Activated CD4-positive, alpha-beta T cell treated with anti-CD3 and anti-CD28 coated beads for 4 hours (primary cell): ENCODE data around the gene NAA38.

Experiments used
- DNase-seq, 2 donors: peaks; one replicate each; pipeline ENCODE4 v3.0.0-alpha.2; 2020

Gene NAA38, protein sequence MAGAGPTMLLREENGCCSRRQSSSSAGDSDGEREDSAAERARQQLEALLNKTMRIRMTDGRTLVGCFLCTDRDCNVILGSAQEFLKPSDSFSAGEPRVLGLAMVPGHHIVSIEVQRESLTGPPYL

DNA sequence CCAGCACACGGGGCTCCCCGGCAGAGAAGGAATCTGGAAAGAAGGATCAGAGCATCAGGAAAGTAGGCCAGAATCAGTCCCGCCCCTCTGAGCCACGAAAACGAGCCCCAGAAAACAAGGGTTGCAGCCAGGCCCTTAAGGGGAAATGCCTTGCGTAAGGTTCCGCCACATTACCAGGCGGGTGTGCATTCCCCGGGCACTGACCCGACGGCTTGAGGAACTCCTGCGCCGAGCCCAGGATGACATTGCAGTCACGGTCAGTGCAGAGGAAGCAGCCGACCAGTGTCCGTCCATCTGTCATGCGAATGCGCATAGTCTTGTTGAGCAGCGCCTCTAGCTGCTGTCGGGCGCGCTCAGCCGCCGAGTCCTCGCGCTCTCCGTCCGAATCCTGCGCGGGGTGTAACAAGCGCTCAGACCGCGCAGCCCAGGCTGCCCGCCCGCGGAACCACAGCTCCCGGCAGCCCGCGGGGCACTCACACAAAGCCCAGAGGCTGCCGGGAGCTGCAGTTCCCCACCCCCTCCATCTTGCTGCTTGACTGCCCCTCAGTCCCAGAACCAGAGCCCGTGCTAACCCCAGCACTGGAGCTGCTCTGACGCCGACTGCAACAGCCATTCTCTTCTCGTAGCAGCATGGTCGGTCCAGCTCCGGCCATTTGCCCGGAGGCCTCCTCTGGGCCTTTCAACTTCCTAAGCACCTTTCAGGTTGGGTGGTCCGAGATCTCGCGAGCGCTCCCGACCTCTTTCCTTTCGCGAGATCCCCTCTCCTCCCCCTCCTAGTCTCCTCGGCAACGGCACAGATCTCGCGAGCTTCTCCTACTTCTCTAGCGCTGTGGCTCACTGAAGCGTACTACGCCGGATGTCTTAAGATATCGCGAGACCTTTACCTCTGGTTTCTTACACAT is at the start of gene NAA38:
TSS of gene NAA38 (minus strand) at position 749 of the 902 bp plus-strand sequence. CDS start at position 653, 96 bp downstream.
- DNase-seq, result peak; percentile 93 to 94

DNA sequence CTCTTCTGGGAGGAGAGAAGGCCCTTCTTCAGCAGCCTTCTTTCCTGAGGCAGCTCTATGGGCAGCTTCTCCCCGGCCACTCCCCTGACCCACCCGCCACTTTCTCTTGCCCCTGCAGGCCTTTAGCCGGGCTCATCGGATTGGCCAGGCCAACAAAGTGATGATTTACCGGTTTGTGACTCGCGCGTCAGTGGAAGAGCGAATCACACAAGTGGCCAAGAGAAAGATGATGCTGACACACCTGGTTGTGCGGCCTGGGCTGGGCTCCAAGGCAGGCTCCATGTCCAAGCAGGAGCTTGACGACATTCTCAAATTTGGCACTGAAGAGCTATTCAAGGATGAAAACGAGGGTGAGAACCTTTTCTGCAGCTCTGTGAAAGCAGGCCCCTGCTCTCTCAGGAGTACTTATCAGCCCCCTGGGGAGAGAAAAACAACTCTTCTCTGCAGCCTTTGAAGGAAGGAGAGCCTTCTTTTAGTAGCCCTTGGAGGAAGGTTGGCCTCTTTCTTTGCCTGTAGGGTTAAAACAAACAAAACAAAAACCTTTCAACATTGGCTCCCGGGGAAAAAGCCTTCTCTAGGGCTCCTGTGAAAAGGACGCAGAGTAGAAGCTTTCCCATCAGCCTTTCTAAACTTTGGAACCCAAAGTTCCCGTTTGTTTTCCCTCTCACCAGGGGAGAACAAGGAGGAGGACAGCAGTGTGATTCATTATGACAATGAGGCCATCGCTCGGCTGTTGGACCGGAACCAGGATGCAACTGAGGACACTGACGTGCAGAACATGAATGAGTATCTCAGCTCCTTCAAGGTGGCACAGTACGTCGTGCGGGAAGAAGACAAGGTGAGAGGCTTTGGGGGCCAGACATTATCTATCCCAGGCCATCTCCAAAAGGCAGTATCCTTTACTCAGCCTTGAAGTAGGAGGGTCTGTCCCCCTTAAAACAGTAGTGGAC is 46.1 kb upstream of the NAA38 start:
- DNase-seq, result no peak

DNA sequence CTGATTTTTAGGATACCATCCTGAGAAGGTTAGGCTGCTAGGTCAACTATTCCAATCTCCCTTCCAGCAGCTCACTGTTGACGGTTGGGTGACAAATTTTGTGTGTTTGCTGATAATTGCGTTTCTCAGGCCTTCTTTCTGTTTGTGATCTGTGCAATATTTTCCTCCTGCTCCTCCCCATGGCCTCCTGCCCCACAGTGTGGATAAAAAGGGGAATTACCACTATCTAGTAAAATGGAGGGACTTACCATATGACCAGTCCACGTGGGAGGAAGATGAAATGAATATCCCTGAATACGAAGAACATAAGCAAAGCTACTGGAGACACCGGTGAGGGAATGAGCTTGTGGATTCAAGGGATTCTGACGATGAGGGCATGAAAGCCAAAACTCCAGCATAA is 40.4 kb upstream of the NAA38 start:
- DNase-seq, result no peak

DNA sequence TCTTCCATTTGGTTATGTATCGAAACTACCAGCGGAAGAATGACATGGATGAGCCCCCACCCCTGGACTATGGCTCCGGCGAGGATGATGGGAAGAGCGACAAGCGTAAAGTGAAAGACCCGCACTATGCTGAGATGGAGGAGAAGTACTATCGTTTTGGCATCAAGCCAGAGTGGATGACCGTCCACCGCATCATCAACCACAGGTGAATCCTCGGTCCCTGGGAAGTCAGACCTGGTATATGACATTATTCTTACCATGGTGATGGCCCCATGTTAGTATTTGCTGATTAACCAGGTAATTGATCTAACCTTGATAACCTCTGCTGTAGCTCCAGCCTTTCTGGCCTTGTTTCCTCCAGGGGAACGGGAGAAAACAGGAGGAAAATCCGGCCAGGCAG is 39.7 kb upstream of the NAA38 start:
- DNase-seq, result no peak

DNA sequence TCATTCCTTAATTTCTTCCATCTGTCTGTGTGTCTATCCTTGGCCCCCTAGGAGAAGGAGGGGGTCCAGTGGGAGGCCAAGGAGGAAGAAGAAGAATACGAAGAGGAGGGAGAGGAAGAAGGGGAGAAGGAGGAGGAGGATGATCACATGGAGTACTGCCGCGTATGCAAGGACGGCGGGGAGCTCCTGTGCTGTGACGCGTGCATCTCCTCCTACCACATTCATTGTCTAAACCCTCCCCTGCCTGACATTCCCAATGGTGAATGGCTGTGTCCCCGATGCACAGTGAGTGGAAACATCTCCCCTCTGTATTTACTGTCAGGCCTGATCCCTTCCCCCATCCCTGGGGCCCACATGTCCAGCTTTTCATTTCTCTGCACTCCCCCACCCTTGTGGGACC is 37.5 kb upstream of the NAA38 start:
- no peak for DNase-seq

DNA sequence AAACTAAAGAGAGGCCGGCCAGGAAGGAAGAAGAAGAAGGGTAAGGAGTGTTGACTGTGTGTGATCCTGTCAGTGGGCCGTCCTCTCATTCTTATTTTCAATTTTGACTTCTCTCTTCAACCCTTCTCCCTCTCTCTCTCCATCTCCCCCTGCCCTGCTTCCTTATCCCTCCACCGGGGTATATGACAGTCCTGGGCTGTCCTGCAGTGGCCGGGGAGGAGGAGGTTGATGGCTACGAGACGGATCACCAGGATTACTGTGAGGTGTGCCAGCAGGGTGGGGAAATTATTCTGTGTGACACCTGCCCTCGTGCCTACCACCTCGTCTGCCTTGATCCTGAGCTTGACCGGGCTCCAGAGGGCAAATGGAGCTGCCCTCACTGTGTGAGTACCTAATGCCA is 36.9 kb upstream of the NAA38 start:
- DNase-seq, result no peak

DNA sequence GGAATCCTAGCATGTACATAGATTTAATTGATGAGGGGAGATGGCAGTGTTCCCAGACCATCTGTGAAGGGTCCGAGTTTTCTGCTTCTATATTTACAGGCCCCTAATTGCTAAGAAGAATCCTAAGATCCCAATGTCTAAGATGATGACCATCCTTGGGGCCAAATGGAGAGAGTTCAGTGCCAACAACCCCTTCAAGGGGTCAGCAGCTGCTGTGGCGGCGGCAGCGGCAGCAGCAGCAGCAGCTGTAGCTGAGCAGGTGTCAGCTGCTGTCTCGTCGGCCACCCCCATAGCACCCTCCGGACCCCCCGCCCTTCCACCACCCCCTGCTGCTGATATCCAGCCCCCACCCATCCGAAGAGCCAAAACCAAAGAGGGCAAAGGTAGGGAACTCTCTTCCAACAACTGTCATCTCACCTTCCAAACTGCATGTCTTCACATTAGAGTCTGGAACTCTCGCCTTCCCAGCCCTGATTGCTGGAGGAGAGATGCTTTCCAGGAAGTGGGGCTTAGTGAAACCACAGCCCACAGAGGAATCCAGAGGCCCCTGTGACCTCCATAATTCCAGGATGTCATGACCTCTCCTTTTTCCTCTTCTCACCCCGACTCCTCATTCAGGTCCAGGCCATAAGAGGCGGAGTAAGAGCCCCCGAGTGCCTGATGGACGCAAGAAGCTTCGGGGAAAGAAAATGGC is 36.0 kb upstream of the NAA38 start:
- DNase-seq, result no peak

DNA sequence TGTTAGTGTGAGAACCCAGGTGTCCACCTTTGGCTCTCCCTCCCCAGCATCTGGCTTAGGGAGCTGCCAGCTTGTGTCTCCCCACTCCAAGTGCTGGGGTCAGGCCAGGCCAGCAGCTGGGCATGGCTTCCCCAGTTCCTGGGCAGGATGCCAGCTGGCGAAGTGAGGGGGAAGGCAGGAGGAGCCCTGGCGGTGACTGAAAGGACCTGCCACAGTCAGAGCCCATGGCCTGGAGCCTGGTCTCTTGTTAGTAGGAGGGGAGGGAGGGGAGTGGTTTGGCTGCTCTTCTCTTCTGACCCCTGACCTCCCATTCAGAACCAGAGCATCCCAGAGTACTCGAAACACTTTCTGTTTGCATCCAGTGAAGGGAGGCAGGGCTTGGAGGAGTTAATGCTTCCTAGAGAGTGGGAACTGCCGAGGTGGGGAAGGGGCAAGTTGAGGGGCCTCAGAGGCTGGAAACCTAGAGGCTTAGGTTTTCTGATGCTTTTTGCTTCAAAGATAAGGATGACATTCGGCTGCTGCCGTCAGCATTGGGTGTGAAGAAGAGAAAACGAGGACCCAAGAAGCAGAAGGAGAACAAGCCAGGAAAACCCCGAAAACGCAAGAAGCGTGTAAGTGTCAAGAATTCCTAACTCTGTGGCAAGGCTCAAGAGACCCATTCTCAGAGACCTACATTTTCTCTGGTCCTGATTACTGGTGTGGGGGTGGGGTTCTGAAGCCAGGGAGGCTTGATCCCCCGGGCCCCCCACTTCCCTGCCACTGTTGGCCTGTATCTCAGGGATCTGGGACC is 32.0 kb upstream of the NAA38 start:
- DNase-seq, result peak; percentile 24 to 41

DNA sequence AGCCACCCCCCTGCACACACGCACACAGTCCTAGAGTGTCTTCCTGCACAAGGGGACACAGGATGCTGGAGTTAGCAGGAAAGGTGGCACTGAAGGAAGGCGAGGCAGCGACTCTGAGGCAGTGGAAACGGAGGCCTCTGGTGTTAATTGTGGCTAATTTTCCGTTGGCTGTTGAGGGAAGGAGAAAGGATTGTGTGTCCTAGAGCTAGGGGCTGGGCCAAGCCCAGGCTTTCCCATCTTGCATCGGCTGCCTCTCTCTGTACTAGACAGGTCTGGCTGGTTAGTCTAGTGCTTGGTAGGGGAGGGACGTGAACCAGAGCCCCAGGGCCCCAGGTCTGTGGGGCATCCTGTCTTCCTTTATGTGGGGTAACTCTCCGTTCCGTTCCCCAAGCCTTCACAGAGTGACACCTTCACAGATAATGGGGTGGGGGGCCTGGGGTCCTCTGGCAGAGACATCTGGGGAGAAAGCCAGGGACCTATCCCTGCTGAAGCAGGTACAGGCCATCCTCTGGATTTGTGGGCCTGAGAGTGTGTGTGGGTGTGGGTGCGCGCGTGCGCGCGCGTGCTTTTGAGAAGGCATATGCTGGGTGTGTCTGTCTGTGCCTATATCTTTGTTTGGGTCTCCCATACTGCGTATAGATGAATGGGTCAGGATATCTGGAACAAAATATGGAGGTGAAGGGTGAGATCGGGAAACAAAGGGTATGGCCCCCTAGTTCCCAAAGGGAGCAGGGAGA is 31.0 kb upstream of the NAA38 start, which contains the start of gene CHD3:
TSS of gene CHD3 (plus strand) at position 606 of the 737 bp plus-strand sequence. CDS start 212 bp downstream, outside the sequence.
- peak; percentile 55 to 56 for DNase-seq

DNA sequence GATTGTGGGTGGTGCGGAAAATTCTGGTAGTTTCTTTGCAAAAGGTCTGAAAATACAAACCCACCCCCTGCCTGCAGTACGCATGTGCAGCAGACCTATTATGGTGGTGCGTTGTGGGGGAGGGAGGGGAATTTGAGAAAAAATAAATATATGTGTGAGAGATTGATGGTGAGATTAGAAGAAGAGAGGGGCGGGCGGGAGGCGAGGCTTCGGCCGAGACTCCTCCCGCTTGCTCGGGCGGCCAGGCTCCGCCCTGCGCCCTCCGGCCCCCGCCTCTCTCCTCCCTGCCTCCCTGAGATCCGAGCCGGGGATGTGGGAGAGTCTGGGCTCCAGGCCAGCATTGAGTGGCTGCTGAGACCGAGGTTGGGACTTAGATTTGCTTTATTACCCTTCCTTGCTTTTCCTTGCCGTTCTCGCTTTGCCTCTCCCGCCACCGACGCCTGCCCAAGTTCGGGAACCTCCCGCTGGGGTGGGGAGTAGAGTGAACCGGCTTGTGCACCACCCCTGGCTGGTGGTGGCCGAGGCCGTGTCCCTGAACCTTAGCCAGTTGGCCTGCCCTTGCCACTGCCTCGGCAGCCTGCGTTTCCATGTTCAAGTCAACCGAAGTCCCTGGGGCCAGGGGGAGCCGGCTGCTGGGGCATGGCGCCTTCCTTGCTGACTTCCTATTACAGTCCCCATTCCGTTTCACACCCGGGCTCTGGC is 30.3 kb upstream of the NAA38 start:
- peak; percentile 92 for DNase-seq

DNA sequence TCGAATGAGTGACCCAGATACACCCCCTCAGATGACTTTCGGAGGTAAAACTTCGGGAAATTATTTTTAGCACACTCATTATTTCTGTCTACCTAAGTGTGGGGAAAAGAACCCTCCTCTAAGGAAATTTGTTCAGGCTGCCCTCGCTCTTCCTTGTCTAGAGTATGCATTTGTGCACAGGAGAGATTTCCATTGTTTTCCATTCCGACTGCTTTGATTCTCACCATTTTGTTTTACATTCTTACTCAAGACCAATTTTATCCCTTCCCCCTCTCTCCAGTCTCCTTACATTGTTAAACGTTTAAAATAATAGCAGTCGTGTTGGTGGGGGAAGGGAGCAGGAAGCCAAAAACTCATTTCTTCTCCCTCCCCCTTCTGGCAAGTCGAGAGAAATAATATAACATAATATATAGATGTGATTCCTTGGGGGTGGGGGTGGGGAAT is 29.7 kb upstream of the NAA38 start:
- DNase-seq, result no peak

DNA sequence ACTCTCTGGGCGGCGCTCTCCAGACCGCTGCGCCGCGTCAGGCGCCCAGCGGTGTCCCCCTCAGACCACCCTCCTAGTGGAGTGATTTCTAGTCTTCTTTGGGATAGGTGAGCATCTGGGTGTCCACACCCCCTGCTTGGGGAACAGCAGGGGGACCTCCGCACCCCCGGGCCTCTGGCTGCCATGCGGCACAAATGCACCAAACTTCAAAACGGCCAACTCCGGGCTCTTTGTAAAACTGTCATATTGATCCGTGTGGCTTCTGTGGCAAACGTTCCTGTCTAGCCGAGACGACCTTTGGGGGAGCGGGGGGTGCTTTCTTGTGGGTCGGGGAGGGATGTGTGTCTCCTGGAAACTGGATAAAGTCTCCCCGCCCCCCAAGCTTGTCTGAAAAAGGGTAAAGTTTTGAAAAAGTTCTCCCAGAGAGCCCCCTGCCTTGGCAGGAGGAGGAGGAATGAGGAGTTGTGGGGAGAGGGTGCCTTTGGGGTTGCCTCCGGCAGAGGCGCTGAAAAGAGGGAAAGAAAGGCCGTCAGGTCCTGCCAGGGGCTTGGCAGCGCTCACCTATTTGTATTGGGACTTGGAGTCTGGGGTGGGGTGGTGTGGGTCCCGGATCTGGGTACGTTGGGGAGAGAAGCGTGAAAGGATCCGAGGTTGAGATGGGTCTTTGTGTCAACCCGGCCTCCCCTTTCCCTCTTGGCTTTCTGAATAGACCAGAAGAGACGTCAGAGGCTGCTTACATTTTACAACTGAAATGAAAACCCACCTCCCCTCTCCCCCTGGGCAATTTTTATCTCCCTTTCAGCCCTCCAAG is 29.1 kb upstream of the NAA38 start:
- DNase-seq, result peak; percentile 55 to 59

DNA sequence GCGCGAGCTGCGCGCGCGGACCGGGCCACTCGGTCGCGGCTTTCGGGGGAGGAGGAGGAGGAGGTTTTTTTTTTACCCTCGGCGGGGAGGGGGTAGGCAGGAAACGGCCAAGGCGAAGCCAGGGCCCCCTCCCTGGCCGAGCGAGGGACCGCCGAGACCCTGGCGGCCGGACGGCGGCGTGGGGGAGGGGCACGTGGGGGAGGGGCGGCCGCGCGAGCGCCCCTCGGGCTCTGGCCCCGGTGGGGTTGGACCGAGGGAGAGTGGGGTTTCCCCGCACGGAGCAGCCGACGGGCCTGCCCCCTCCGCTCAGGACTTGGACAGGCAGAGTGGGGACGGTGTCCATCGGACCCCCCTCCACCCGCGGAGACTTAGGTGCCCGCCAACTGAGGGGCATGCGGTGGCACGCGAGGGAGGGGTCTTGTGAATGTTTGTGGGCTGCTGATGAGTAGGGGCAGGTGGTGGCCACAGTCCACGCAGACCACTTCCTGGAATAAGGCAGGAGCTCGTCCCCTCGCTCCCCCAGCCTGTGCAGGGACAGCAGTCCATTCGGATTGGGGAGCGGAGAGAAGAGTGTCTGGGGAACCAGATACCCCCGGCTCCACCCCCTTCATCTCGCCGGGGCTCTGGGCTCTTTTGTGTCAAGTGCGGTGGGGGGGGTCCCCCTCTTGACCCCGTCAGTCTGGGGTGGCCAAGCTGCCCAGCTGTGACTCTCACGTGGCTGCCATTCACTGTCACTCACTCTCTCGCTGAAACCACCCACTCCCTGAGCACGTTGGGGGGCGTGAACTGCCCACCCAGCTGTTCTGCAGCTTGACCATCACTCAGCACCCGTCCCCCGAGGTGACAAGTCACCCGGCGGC is 28.2 kb upstream of the NAA38 start:
- DNase-seq, result peak; percentile 37 to 43

DNA sequence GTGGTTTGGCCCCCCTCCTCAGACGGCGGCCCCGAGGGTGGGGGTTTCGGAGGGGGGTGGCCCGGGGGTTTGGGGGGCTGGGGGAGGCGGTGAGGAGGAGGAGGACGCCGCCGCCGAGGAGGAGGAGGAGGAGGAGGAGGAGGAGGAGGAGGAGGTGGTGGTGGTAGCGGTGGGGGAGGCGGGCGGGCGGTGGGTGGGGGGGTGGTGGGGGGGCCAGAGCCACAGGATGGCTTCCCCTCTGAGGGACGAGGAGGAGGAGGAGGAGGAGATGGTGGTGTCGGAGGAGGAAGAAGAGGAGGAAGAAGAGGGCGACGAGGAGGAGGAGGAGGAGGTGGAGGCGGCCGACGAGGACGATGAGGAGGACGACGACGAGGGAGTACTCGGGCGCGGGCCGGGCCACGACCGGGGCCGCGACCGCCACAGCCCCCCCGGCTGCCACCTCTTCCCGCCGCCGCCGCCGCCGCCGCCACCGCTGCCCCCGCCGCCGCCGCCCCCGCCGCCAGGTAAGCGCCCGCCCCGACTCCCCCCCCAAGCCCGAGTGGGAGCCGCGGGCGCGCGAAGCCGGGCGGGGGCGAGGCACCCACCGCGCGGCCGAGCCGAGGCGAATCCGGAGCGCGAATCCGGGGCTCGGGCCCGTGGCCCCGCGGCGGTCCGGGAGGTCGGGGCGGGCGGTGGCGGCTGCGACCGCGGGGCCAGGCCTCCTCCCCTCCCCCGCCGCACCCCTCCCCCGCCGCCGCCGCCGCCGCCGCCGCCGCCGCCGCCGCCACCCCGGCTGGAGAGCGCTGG is 27.4 kb upstream of the NAA38 start:
- peak; percentile 60 to 70 for DNase-seq

DNA sequence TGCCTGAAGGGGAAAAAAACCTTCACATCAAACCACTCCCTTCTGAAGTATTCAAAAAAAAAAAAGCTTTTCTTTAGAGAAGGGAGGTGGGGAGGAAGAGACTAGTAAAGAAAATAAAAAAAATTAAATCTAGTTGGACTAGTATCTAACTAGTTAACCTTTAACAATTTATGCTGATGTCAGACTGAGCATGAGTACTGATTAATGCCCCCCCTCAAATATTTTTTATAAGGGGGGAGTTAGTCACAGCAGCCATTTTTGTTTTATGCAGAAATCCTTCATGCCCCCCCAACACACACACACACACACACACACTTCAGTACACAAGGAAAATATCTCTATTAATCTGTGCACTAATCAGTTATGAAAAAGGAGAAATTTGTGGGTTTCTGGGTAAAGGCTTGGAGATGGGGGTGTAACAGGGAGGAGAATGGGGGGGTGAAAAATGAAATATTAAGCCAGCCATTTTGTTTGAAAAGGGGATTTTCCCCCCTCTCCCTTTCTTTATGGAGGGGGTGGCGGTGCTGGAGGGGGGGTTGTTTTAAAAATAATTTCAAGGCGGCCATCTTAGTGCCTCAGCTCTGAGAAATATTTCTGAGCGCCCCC is 26.5 kb upstream of the NAA38 start:
- peak; percentile 17 to 48 for DNase-seq

DNA sequence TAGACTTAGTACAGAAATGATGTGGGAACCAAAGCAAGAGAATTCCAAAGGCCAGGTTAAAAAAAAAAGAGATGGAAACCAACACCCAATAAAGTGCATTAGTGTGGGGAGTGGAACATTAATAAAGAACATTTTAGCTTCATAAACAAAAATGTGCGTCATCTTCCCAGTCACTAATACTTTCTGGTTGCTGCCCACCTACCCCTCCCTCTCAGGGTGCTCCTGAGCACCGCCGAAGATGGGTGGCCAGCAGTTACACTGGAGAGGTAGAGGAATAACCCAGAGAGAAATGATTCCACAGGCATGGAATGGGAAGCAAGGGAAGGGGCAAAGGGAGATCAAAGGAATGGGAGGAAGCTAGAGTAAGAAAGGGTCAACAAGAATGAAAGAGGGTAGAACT is 25.3 kb upstream of the NAA38 start:
- DNase-seq, result no peak

DNA sequence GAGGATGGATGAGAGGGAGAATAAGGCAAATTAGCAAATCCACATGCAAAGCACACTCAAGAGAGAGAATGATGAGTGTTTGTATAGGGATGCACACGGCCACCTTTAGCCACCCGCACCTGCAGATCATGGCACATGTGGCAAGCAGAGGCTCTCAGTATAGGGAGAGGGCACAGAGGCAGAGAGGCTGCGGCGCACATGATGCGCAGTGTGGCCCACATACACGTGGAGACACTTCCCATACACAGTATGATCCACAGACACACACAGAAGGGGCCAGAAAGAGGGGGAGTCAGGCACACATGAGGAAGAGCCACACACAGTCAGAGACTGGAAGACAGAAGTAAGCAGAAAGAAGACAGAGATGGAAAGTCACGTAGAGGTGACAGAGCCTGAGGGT is 24.7 kb upstream of the NAA38 start:
- DNase-seq, result no peak
